GM12874 (cell line): ENCODE measurements around the gene POGK.

Source experiments
- TF ChIP-seq, protein P1 (sequence below): IDR thresholded peaks from 2 replicates; pipeline ENCODE4 v1.5.1; 2011; ENCODE audit warnings: low read depth, mild to moderate bottlenecking, control low read depth, low read length, moderate library complexity; ENCODE audit not compliant: insufficient read depth

The POGK gene

DNA sequence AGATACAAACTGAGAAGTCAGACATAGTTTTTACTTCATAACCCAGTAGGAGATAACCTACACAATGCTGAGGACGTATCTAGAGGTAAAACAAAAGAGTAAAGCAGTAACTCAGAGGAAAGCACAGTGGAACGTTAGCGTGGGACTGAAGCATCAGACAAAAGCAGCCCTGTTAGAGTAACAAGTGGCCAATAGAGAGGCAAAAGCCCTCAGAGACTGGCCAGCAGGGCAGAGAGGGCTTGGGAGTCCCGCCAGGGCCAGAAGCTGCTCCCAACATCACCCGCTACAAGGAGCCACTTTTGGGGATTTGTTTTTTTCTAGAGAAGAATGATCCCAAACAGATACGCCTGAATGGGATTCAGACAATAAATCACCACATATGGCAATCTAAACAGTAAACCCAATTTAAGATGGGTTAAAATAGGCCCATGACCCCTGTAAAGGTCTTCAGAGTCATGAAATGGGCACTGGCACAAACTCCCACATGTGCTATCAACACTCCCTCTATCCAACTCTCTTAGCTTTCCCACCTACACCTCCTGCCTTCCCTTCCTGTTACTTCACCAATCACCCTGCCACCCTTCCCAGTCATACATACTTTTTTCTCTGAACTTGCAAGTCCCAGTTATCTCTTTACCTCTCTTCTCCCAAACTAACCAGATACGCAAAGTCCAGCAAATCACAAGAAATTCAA, 19.6 kb downstream of the POGK start:
- TF ChIP-seq, protein P1, sequence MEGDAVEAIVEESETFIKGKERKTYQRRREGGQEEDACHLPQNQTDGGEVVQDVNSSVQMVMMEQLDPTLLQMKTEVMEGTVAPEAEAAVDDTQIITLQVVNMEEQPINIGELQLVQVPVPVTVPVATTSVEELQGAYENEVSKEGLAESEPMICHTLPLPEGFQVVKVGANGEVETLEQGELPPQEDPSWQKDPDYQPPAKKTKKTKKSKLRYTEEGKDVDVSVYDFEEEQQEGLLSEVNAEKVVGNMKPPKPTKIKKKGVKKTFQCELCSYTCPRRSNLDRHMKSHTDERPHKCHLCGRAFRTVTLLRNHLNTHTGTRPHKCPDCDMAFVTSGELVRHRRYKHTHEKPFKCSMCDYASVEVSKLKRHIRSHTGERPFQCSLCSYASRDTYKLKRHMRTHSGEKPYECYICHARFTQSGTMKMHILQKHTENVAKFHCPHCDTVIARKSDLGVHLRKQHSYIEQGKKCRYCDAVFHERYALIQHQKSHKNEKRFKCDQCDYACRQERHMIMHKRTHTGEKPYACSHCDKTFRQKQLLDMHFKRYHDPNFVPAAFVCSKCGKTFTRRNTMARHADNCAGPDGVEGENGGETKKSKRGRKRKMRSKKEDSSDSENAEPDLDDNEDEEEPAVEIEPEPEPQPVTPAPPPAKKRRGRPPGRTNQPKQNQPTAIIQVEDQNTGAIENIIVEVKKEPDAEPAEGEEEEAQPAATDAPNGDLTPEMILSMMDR = no peak

DNA sequence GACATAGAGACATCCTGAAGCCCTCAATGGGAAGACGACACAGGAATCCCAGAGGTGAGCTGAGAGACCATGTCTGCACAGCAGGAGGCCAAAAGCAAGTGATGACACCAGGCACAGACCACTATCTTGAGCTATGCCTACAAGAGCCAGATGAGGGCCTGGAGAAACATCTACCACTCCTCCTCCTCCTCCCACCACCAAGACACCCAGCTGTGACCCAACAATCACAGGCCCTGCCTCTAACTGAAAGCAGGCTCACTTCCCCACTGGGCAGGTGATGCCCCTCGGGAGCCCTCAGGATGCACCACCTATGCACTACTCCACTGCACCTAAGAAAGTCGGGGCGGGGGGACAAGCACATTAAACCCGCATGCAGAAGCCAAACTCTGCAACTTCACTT, 20.3 kb downstream of the POGK start:
- TF ChIP-seq, protein P1 = no peak

DNA sequence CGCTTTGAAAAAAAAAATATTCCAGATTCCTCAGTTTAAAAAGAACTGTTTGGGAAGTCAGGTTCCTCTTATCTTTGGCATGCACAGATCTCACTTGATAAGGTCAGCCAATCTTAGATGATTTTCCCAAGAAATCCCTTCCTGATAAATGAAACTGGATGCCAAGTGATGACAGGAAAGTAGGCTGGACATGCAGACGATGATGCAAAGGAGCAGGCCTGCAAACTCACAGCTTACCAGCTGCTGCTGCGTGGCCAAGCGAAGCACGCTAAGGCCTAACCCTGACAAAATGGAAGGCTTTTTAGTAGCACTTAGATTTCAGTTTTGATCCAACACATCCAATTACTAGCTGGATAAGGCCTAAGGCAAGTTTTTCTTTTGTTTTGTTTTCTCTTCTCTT, 26.7 kb downstream of the POGK start:
- TF ChIP-seq, protein P1 = no peak

DNA sequence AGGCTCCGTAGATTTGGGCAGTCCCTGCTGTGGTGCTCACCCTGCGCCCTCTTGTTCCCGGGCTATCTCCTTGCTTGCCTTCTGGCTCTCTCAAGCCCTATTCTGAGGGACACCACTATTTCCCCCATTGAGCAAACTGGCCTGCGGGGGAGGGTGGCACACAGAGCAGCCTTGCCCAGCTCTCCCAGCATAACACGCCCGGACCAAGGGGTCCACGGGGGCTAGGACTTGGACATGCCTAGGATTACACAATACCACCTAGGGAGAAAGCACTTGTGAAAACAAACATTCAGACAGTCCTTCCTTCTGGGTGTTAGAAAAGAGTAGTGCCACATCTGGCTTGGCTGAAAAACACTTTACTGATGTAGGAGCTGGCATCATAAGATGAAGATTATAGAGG, 29.4 kb downstream of the POGK start:
- TF ChIP-seq, protein P1 = no peak

DNA sequence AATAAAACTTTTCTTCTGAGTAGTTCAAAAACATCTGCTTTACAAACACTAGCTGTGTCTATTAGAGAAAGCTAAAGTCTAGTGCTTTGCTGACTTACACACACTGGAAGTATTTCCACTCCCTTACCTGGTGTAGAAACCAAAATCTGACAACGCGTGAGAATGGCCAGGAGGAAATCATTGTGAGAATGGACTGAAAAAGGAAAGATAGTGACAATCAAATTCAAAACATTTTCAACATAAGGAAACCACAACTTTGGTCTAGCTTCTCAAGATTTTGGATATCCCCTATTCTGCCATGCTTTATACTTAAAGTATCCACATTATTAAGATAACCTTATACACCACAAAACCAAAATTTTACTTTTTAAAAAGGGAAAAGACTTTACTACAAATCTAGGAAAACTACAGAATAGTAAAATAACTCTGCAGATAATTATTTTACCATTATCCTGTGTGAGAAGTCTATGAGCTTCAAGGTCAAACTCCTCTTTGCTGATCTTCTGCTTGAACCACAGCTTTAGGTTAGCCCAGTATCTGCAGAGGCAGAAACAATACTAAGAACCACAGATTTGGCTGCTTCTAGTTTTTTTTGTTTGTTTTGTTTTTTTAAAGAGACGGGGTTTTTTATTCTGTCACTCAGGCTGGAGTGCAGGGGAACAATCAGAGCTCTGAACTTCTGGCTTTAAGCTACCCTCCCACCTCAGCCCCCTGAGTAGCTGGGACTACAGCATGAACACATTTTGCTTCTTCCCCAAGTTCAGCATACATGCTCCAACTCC, 30.2 kb downstream of the POGK start:
- TF ChIP-seq, protein P1 = no peak

DNA sequence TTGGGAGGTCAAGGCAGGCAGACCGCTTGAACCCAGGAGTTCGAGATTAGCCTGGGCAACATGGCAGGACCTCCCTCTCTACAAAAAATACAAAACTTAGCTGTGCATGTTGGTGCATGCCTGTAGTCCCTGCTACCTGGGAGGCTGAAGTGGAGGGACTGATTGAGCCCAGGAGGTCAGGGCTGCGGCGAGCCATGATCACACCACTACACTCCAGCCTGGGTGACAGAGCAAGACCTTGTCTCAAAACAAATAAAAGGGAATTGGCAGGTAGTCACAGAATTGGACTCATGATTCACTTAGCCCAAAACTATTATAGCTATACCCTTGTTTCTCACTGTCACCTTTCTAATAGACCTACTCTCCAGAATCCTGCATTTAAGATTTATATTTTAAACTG, 31.3 kb downstream of the POGK start:
- TF ChIP-seq, protein P1 = no peak

DNA sequence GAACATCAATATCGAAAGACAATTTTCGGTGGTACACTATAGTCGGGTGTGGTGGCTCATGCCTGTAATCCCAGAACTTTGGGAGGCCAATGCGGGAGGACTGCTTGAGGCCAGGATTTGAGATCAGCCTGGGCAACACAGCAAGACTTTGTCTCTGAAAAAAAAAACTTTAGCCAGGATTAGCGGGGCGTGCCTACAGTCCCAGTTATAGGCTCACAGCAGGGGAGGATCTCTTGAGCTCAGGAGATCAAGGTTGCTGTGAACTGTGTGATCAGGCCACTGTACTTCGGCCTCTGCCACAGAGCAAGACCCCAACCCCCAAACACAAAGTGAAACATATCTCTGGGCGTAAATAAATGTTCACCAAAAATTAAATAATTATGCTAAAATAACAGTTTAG, 35.2 kb downstream of the POGK start:
- TF ChIP-seq, protein P1 = no peak
